Measurements from ENCODE around the gene DGCR8. TPM values are rescaled to one million over a fixed set of nuclear protein-coding genes. Genes with fewer than 3 reads are reported as not detected.

Gene DGCR8
- total RNA-seq, 1 donor = 30.7 TPM

DNA sequence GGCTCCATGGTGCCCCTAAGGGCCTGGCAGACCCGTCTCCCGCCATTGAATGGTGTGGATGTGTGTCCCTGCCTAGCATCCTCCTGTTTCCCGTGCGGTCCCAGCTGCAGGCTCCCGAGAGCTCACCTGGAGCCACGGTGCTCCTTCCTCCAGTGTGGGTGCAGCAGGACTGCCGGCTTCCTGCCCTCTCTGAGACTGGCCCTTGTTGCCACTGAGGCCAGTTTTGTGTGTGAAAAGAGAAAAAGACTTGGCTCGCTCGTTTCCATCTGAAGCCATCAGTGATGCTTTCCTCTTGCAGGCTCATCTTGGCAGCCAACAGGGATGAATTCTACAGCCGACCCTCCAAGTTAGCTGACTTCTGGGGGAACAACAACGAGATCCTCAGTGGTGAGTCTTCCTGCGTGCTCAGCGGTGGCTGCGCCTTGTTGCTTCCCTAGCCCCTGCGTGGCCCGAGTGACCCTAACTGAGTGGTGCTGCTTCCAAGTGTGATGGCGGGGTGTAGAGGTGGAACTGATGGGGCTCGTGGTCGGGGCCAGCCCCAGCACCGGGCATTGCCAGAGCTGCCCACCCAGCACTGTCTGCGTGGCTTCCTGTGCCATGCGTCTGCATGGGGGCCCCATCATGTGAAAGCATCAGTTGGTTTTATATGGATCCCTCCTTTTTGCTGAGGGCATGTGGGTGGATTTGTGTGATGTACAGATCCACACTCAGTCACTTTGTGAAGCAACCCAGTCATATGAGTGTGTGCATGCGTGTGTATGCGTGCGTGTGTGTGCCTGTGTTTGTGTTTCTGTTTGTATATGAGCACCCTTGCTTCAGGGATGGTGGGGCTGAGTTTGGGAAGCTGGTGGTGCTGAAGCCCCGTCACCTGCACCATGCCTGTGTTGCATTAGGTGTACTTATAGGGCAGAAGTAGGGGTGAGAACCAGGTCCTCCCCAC lies 36.7 kb upstream of the DGCR8 start:
- DNase-seq (ENCODE audit: low read depth) = no peak
- TF ChIP-seq, protein P1, sequence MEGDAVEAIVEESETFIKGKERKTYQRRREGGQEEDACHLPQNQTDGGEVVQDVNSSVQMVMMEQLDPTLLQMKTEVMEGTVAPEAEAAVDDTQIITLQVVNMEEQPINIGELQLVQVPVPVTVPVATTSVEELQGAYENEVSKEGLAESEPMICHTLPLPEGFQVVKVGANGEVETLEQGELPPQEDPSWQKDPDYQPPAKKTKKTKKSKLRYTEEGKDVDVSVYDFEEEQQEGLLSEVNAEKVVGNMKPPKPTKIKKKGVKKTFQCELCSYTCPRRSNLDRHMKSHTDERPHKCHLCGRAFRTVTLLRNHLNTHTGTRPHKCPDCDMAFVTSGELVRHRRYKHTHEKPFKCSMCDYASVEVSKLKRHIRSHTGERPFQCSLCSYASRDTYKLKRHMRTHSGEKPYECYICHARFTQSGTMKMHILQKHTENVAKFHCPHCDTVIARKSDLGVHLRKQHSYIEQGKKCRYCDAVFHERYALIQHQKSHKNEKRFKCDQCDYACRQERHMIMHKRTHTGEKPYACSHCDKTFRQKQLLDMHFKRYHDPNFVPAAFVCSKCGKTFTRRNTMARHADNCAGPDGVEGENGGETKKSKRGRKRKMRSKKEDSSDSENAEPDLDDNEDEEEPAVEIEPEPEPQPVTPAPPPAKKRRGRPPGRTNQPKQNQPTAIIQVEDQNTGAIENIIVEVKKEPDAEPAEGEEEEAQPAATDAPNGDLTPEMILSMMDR (IDR thresholded peaks at IDR 0.05; ENCODE audit: insufficient read depth, low read depth, low read length) = no peak

DNA sequence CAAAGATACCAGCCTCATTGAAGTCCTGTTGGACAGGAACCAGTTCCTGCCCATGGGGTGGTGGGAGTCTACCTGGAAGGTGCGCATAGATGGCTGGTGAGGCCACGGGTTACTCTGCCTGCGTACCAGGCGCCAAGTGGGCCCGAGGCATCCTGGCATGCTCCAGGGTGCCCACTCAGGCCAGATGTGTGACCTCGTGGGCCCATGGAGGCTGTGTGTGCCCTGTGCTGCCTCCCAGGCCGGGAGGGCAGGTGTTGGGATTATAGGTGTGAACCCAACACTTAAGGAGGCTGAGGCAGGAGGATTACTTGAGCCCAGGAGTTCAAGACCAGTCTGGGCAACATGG lies 36.1 kb upstream of the DGCR8 start:
- H3K4me3 ChIP-seq (ENCODE audit: low read depth, low read length) = no peak overlapping the region
- TF ChIP-seq, protein P1 (IDR thresholded peaks at IDR 0.05; ENCODE audit: insufficient read depth, low read depth, low read length) = no peak
- no peak for DNase-seq (ENCODE audit: low read depth)

More for the DNA sequence above, 36.7 kb upstream of the DGCR8 start:
- no peak overlapping the region for H3K4me3 ChIP-seq (ENCODE audit: low read depth, low read length)

DNA sequence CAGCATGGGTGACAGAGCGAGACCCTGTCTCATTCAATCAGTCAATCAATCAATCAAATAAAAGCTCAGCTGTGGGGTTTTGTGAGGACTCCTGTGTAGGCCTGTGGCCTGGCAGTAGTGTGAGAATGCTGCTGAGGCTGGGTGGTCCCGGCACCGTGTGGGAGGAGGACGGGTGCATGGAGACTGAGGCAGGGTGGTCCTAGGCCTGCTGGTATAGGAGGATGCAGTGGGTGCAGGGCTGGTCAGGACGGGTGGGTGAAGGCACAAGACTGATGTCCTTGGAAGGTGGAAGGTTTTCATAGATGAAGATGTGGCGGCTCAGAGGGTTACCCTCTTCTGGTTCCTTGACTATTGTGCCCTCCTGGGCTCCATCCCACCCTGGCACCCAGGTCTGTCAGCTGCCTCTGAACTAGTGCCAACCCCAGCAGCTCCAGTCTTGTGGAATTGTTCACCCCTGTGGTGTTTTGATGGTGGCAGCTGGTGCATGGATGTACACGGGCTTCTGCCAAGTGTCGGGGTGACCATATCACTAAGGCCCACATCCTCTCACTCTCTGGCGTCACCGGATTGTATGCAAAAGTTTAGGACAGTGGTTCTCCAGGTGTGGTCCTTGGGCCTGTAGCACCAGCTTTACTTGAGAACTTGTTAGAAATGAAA lies 35.4 kb upstream of the DGCR8 start:
- no peak for DNase-seq (ENCODE audit: low read depth)
- TF ChIP-seq, protein P1 (IDR thresholded peaks at IDR 0.05; ENCODE audit: insufficient read depth, low read depth, low read length) = no peak
- H3K4me3 ChIP-seq (ENCODE audit: low read depth, low read length) = no peak overlapping the region

DNA sequence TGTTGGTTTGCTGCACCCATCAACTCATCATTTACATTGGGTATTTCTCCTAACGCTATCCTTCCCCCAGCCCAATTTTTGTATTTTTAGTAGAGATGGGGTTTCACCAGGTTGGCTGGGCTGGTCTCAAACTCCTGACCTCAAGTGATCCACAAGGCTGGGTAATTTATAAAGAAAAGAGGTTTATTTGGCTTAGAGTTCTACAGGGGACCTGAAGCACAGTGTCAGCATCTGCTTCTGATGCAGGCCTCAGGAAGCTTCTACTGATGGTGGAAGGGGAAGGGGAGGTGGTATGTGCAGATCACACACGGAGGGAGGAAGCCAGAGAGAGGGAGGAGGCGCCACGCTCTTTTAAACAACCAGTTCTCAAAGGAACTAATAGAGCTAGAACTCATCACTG lies 33.3 kb upstream of the DGCR8 start:
- no peak for DNase-seq (ENCODE audit: low read depth)
- TF ChIP-seq, protein P1 (IDR thresholded peaks at IDR 0.05; ENCODE audit: insufficient read depth, low read depth, low read length) = no peak
- H3K4me3 ChIP-seq (ENCODE audit: low read depth, low read length) = no peak overlapping the region

DNA sequence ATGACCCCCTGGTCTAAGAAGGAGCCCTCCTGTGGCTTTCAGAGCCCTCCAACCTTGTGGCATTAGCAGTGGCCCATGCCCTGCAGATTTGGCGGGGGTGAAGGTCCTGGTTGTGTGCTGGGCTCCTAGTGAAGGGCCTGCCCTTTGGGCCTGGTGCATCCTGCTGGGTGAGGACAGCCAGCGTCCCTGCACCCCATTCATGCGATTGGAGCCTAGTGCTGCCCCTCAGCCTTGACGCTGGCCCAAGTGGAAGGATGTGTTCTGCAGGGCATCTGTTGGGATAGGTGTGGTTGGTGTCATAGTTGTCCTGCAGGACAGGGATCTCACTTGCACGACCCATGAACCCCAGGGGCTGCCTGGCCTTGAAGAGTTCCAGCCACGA lies 28.1 kb upstream of the DGCR8 start:
- no peak overlapping the region for H3K4me3 ChIP-seq (ENCODE audit: low read depth, low read length)
- TF ChIP-seq, protein P1 (IDR thresholded peaks at IDR 0.05; ENCODE audit: insufficient read depth, low read depth, low read length) = no peak
- no peak for DNase-seq (ENCODE audit: low read depth)

DNA sequence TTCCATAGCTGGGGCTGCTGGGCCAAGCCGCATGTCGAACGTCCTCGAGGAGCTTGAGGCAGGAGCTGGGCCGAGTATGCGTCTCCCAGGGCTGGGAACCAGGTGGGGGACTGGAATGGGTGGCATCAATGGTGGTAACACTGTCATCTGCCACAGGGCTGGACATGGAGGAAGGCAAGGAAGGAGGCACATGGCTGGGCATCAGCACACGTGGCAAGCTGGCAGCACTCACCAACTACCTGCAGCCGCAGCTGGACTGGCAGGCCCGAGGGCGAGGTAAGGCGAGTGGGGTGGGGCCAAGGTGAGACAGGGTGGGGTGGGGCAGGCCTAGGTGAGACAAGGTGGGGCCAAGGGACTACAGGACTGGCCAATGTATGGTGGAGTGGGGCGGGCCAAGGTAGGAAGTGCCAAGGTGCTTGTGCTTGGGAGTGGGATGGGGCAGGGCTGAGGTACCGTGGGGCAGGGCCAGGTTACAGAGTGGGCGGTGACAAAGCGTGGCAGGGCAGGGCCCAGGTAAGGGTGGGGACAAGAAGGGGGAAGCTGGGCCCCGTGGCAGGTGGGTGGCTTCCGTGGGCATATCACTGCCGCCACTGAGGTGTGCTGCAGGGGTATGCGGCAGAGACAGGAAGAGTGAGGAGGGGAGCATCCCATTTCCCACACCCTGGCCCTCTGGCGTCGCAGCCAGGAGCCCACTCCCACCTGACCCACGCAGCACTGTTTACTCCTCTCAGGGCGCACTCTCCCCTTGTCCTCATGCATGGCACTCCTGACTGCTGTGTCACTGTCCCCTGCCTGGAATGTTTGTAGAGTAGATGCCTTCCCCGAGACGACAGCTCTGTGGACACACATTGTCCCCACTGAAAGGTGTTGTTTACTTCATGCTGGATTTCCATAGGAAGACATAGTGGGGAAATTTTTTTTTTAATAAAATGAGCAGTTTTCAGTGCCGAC lies 27.5 kb upstream of the DGCR8 start:
- TF ChIP-seq, protein P1 (IDR thresholded peaks at IDR 0.05; ENCODE audit: insufficient read depth, low read depth, low read length) = no peak
- no peak overlapping the region for H3K4me3 ChIP-seq (ENCODE audit: low read depth, low read length)
- no peak for DNase-seq (ENCODE audit: low read depth)

Data from fibroblast of villous mesenchyme (primary cell).